DMS53 treated with DMSO at 0.1 percent for 48 hours (cell line): Measurements from ENCODE around the gene MTUS2.

Experiments used
- DNase-seq: peaks from one replicate; lab custom pipeline; 2025; ENCODE audit not compliant: unreplicated experiment; lab: John Stamatoyannopoulos, UW

MTUS2 gene

DNA sequence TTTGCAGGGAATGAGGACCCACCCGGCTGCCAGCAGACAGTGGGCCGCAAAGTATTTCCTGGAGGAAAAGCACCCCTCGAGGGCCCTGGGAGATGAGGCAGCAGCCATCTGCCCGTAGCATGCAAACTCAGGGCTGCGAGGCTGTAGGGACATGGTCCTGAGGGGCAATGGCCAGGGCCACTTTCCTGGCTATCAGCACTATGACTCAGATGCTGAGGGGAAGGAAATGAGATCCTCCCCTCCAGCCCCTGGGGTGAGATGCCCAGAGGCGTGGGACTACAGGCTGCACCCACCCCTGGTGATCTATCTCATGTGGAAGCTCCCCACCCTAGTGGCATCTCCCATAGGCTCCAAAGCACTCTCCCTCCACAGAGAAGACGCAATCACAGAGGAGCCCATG, 695.2 kb downstream of the MTUS2 start:
- DNase-seq: no peak

- no peak for DNase-seq
Observed at GRCh38 chr13:29516012-29516411, 695.9 kb downstream of the MTUS2 start.

DNA sequence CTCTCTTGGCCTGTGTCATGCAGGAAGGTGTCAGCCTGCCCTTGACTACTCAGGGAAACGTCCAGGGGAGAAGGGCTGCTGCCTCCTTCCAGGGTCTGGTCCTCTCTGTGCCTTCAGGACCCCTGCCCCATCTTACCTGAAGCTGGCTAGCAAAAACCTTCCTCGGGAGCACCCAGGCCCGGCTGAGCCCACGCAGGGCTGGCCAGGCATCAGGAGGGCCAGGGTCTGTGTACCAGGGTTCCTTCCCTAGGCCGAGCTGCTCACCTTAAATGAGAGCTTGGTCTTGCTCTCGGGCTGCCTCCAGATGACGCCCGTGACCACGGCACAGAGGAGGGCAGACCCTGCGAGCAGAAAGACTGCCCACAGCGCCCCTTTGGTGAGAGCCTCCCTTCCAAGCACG, 696.7 kb downstream of the MTUS2 start:
- no peak for DNase-seq

DNA sequence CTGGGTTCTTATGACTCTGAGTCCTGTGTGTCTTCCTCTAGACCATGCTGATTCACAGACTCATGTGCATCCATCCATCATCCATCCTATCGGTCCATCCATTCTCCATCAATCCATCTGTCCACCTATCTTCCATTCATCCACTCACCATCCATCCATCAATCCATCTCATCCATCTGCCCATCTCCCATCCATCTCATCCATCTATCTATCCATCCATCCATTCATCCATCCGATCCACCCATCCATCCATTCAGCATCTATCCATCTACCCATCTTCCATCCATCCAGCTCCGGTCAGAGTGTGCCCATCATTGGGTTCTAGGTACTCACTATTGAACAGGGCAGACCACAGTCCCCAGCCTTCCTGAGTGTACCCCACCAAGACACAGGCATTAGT, 699.8 kb downstream of the MTUS2 start:
- no peak for DNase-seq

- DNase-seq: no peak
Observed at GRCh38 chr13:29520671-29521070, 700.5 kb downstream of the MTUS2 start.

DNA sequence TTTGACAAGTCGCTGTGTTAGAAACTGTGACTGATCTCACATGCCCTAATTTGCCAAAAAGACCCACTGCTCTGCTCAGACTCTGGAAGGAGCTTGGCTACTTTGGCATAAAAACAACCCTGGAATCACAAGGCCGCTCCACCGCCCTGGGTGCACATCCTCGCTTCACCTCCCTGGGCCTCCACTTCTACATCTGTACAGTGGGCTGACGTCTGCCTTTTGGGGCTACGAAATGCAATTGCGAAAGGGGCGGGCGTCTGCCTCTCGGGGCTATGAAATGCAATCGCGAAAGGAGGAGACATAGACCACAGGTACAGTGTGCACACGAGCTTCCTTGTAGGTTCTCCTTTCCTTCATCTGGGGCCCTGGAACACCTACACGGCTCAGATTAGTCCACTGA, 701.2 kb downstream of the MTUS2 start:
- DNase-seq: no peak

GRCh38 chr13:29522044-29522685, 702.0 kb downstream of the MTUS2 start:
- DNase-seq: no peak

DNA sequence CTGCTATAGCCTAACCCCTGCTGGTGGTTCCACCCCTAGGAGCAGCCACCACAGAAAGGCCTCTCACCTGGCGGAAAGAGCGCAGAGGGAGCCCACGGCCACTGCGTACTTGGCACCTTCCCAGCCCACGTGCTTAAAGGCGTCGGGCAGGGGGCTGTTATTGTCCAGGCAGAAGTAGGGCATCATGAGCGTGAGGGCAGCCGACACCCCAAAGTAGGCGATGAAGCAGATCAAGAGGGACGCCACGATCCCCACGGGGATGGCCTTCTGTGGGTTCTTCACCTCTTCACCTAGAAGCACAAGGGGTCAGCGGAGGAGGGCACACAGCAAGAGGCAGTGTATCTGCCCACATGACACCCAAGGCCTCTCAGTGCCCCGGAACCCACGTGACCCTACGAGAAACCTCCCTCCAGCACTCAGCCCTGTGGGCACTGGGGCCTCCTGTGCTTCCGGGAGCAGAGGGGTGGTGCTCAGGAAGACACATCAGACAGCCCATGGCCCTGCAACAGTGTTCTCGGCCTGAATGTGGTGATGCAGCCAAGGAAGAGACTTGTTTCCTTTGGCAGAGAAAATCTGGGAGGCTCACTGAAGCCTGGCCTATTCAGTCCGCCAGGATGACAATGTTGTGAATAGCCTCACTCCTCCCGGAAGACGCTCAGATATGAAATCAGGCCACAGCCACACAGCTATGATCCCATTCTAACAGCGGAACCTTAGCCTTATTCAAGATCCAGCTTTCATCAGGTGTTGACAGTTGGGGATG, 703.2 kb downstream of the MTUS2 start:
- DNase-seq: no peak

DNA sequence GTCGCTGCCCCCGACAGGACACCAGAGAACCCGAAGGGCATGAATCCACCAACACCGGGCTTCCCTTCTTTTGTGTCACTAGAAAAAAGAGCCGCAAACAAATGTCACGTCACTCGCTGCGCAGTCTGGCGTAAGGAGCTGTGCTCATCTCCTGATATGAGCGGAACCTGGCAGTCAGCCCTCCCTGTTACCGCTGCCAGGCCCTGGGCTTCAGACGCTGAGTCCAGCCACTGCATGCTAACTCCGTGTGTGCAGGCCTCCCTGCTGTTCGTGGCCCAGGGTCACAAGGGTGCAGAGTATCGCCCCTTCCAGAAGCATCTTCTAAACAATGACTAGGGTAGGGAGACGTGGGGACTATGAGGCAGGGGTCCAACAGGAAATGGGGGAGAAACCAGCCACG, 704.0 kb downstream of the MTUS2 start:
- no peak for DNase-seq

DNA sequence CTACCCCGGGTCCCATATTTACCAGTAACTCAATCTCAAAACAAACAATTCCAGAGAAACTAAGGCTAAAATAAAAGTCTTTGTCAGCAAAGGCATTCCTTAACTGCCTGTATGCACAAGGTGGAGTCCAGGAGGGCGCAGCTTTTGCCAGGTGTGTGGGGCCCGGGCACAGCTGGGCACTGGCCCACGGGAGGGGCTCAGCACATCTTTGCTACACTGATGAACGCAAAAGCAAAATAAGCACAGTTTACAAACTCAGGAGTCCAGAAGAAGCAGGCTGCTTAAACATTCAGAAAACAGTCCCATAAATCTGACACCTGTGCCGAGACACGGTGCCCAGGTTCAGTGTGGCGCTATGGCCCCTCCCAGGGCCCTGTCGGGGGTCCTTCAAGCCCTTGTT, 704.5 kb downstream of the MTUS2 start:
- no peak for DNase-seq

GRCh38 chr13:29525757-29526156, 705.6 kb downstream of the MTUS2 start:
- DNase-seq: no peak

GRCh38 chr13:29526741-29527140, 706.6 kb downstream of the MTUS2 start:
- DNase-seq: no peak

GRCh38 chr13:29527511-29527910, 707.4 kb downstream of the MTUS2 start:
- DNase-seq: no peak

- DNase-seq: no peak
Observed at GRCh38 chr13:29527916-29528315, 707.8 kb downstream of the MTUS2 start.

GRCh38 chr13:29529754-29530153, 709.6 kb downstream of the MTUS2 start:
- no peak for DNase-seq

- DNase-seq: no peak
Observed at GRCh38 chr13:29530901-29531300, 710.8 kb downstream of the MTUS2 start.

DNA sequence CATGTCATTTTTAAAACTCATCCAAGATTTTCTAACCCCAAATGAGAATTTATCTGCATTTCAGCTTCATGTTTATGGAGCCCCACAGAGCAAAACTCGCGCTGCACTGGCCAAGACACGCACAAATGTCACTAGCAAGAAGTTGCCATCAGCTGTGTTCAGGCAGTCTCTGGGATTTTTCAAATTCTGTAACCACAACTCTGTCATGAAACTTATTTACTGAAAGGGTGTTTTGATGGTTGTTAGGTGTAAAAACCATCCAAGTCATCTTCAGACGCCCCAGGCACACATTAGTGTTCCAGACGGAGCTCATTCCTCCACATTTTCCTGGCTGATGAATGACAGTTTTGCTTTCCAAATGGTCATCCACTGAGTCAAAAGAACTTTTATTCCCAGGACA, 712.0 kb downstream of the MTUS2 start:
- no peak for DNase-seq

- no peak for DNase-seq
Observed at GRCh38 chr13:29532821-29533220, 712.7 kb downstream of the MTUS2 start.

- DNase-seq: no peak
Observed at GRCh38 chr13:29534083-29534482, 713.9 kb downstream of the MTUS2 start.

GRCh38 chr13:29535663-29536655, 715.8 kb downstream of the MTUS2 start:
- DNase-seq: no peak

DNA sequence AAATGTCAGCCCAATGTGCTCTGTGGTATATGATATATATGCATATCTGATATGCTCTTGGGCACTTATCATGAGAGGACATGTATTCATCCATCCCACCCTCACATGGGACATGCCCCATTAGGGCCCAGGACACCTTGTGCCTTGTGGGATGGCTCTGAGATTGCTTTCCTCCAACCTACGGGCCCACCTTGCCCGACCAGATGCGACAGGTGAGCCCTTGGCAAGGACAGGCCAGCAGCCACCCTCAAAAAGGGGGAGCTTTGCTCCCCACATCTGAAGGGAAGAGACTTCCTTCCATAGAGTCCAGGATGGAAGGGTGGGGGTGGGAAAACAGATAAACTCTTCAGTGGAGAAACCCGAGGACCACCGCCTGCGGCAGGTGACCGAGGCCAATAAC, 716.7 kb downstream of the MTUS2 start:
- no peak for DNase-seq
